GM12872 (cell line): ENCODE data around the gene UBC.

ENCODE experiments used
- TF ChIP-seq, protein P1 (sequence below): IDR thresholded peaks from 3 replicates; pipeline ENCODE4 v1.5.1; 2011; ENCODE audit warnings: low read depth, mild to moderate bottlenecking, low read length, moderate library complexity; ENCODE audit not compliant: insufficient read depth

The UBC gene

GRCh38 chr12:124875803-124876132 is 38.7 kb downstream of the UBC start:
- TF ChIP-seq, protein P1, sequence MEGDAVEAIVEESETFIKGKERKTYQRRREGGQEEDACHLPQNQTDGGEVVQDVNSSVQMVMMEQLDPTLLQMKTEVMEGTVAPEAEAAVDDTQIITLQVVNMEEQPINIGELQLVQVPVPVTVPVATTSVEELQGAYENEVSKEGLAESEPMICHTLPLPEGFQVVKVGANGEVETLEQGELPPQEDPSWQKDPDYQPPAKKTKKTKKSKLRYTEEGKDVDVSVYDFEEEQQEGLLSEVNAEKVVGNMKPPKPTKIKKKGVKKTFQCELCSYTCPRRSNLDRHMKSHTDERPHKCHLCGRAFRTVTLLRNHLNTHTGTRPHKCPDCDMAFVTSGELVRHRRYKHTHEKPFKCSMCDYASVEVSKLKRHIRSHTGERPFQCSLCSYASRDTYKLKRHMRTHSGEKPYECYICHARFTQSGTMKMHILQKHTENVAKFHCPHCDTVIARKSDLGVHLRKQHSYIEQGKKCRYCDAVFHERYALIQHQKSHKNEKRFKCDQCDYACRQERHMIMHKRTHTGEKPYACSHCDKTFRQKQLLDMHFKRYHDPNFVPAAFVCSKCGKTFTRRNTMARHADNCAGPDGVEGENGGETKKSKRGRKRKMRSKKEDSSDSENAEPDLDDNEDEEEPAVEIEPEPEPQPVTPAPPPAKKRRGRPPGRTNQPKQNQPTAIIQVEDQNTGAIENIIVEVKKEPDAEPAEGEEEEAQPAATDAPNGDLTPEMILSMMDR: no peak

DNA sequence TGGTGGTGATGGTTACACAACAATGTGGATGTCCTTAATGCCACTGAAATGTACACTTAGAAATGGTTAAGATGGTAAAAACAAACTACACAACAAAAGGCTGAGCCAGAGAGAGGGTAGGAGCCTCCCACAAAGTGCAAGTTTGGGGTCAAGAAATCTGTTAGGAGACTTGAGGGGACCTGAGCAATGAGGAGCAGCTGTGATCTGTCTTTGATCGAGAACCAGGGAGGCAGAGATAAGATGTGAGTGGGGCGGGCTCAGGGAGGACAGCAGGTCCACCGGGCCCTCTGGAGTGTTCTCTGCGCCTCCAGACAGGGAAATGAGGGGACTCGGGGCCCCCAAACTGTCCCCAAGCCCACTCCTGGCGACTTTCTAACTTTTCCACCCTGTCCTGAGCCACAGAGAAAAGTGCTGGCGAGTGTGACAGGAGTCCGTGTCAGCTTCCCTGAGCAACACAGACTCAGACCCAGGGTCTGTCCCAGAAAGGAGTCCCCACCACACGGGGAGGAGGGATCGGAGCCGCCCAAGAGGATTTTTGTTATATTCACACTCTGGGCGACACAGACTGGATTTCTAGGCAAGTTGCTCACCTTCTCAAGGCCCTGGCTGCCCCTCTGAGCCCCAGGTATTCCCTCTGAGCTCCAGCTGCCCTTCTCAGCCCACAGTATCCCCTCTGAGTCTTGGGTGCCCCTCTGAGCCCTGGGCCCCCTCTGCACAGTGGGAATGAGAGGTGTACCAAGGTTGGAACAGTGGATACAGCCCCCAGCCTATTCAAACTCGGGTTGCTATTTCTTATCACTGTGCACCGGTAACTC is 39.3 kb downstream of the UBC start:
- TF ChIP-seq, protein P1: no peak

DNA sequence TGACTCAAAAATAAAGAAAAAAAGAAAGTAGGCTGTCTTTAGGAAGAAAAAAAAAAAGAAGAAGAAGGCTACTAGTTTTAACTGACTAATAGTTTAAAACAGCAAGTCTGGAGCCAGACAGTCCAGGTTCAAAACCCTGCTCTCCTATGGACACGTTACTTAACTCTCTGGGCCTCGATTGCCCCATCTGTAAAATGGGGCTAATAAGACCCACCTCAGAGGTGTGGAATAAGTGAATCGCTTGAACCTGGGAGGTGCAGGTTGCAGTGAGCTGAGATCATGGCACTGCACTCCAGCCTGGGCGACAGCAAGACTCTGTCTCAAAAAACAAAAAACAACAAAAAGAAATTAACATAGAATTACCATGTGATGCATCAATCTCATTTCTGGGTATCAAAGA is 40.3 kb downstream of the UBC start:
- TF ChIP-seq, protein P1: no peak

- TF ChIP-seq, protein P1: no peak
Observed at GRCh38 chr12:124872068-124872719, 42.3 kb downstream of the UBC start.

DNA sequence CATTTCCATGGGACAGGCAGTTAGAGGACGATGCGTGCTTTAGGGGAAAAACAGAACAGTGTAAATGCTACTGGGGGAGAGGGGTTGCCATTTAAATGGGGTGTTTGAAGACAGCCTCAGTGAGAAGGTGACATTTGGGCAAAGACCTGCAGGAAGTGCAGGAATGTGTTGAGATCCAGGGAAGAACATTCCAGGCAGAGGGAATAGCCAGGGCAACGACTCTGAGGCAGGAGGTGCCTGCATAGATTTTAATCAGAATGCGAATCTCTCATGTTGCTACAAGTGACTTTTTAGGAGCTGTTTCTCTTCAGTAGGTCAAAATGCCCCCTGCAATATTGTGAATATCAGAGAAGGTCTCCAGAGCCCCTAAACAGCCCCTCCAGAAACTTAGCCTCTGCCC is 43.2 kb downstream of the UBC start:
- TF ChIP-seq, protein P1: no peak

DNA sequence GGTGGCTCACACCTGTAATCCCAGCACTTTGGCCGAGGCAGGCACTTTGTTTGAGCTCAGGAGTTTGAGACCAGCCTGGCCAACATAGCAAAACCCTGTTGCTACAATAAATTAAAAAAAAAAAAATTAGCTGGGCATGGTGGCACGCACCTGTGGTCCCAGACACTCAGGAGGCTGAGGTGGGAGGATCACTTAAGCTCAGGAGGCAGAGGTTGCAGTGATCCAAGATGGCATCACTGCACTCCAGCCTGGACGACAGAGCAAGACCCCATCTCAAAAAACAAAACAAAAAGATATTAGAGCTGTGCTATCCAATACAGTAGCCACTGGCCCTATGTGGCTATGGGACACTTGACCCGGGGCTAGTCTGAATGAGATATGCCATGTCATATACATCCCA is 43.9 kb downstream of the UBC start:
- TF ChIP-seq, protein P1: no peak

DNA sequence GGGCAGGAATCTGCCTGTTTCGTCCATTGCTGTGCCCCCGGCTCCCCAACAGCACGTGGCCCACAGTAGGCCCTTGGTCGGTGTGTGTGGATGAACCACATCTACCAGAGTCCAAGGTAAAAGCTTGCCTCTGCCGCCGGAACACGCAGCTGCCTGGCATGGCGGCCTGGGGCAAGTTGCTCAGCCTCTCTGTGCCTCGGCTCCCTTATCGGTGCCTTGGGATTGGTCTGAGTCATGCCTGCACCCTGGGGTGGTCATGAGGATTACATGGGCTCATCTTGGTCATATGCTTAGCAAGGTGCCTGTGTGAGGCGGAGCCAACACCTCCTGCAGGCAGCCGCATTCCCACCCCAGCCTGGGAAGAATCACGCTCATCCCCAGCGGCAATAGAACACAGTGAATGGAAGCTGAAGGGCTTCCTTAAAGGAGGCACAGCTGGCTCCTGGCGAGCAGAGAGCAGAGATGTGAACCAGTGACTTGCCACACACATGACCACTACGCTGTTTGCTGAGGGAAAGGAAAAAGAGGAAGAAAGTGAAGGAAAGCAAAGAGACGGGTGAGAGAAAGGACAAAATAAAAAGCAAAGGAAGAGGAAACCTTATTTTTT is 45.3 kb downstream of the UBC start:
- TF ChIP-seq, protein P1: no peak
